ENCODE measurements around the gene PSEN2.

- TF ChIP-seq SP1 (IDR thresholded peaks at IDR 0.05; ENCODE audit: low read depth, low read length): no peak
- no peak for TF ChIP-seq CTCF (IDR thresholded peaks at IDR 0.05 in 2 of 3, conservative IDR thresholded peaks at IDR 0.05 in 1 of 3; ENCODE audit: control insufficient read depth in 2 of 3, extremely low read depth in 1 of 3, insufficient read depth in 1 of 3, low read depth in 3 of 3, low read length in 3 of 3)
- no peak for TF ChIP-seq IRF3 (IDR thresholded peaks at IDR 0.05)
- TF ChIP-seq RAD21 (IDR thresholded peaks at IDR 0.05; ENCODE audit: insufficient read depth, low read depth, low read length): no peak
- no peak for TF ChIP-seq EP300 (IDR thresholded peaks at IDR 0.05; ENCODE audit: borderline replicate concordance in 1 of 2, control insufficient read depth in 1 of 2, low read depth in 2 of 2, low read length in 2 of 2)
- no peak for TF ChIP-seq POLR2A (IDR thresholded peaks at IDR 0.05; ENCODE audit: low read depth, low read length)
- no peak for TF ChIP-seq SMAD1 (IDR thresholded peaks at IDR 0.05; ENCODE audit: low read depth, partially characterized antibody)
- no peak for TF ChIP-seq BCL11A (IDR thresholded peaks at IDR 0.05; ENCODE audit: low read depth, low read length)
- TF ChIP-seq ATF3 (IDR thresholded peaks at IDR 0.05; ENCODE audit: borderline replicate concordance, extremely low read depth, low read depth, low read length): no peak
- no peak for TF ChIP-seq TCF3 (IDR thresholded peaks at IDR 0.05; ENCODE audit: borderline replicate concordance, insufficient read depth, low read depth, low read length)
Observed at GRCh38 chr1:226838456-226838855, 32.0 kb upstream of the PSEN2 start.

All from GM12878 (cell line).